HG03095 (cell line): ENCODE data around the gene BCL7C.
"Not testable (repeated sequence)": the region's sequence is repeated elsewhere in the genome, so short reads cannot be mapped to it uniquely, and the experiment has no call there.

Experiments
- ATAC-seq: cut with Tn5 transposase; IDR thresholded peaks from one replicate; pipeline ENCODE4 v1.9.1; 2021; ENCODE audit warnings: moderate library complexity; ENCODE audit not compliant: unreplicated experiment

The BCL7C gene

GRCh38 chr16:30893744-30894539, at the start of gene BCL7C:
TSS of gene BCL7C (minus strand) at chr16:30894077. CDS start at chr16:30893944, 133 bp downstream.
- ATAC-seq, result peak; percentile 67

- no peak for ATAC-seq
These were observed 48.5 kb upstream of the BCL7C start for GRCh38 chr16:30942426-30942806.

GRCh38 chr16:30941600-30942425, 47.9 kb upstream of the BCL7C start:
- ATAC-seq, result peak; percentile 72

- not testable (repeated sequence) for ATAC-seq
These were observed 45.7 kb upstream of the BCL7C start for GRCh38 chr16:30939571-30939970.

GRCh38 chr16:30937692-30938091, 43.8 kb upstream of the BCL7C start:
- ATAC-seq, result no peak

GRCh38 chr16:30934827-30935557, 41.1 kb upstream of the BCL7C start:
- ATAC-seq, result no peak

GRCh38 chr16:30931068-30931650, 37.3 kb upstream of the BCL7C start:
- no peak for ATAC-seq

- ATAC-seq, result no peak
These were observed 36.3 kb upstream of the BCL7C start for GRCh38 chr16:30930160-30930571.

- ATAC-seq, result no peak
These were observed 35.3 kb upstream of the BCL7C start for GRCh38 chr16:30929167-30929566.

- ATAC-seq, result no peak
These were observed 34.5 kb upstream of the BCL7C start for GRCh38 chr16:30928390-30928789.

GRCh38 chr16:30927789-30928378, 34.0 kb upstream of the BCL7C start:
- no peak for ATAC-seq

- no peak for ATAC-seq
These were observed 33.3 kb upstream of the BCL7C start for GRCh38 chr16:30926937-30927788.

- ATAC-seq, result no peak
These were observed 32.3 kb upstream of the BCL7C start for GRCh38 chr16:30925995-30926811.

- no peak for ATAC-seq
These were observed 31.7 kb upstream of the BCL7C start for GRCh38 chr16:30925632-30925987.

- ATAC-seq, result no peak
These were observed 31.2 kb upstream of the BCL7C start for GRCh38 chr16:30924913-30925631.

GRCh38 chr16:30924076-30924912, 30.4 kb upstream of the BCL7C start:
- no peak for ATAC-seq

- no peak for ATAC-seq
These were observed 29.7 kb upstream of the BCL7C start, which contains the start of gene FBXL19 for GRCh38 chr16:30923554-30924075. TSS of gene FBXL19 (plus strand) at chr16:30923572. CDS start at chr16:30925755, 2,183 bp downstream.
